Measurements from ENCODE around the gene SLC15A3.

Gene SLC15A3

GRCh38 chr11:60944490-60945294, 7.3 kb downstream of the SLC15A3 start:
- DNase-seq: no peak

GRCh38 chr11:60942970-60943565, 8.9 kb downstream of the SLC15A3 start:
- no peak for DNase-seq

GRCh38 chr11:60942219-60942618, 9.8 kb downstream of the SLC15A3 start:
- DNase-seq: no peak

GRCh38 chr11:60941371-60942119, 10.4 kb downstream of the SLC15A3 start:
- DNase-seq: no peak

GRCh38 chr11:60939855-60940254, 12.1 kb downstream of the SLC15A3 start:
- DNase-seq: no peak

- DNase-seq: no peak
These were observed 12.7 kb downstream of the SLC15A3 start for GRCh38 chr11:60939301-60939700.

GRCh38 chr11:60938500-60938899, 13.5 kb downstream of the SLC15A3 start:
- no peak for DNase-seq

- no peak for DNase-seq
These were observed 14.2 kb downstream of the SLC15A3 start for GRCh38 chr11:60937811-60938210.

- DNase-seq: no peak
These were observed 14.8 kb downstream of the SLC15A3 start for GRCh38 chr11:60937144-60937527.

GRCh38 chr11:60936467-60937143, 15.4 kb downstream of the SLC15A3 start:
- DNase-seq: no peak

GRCh38 chr11:60935676-60936442, 16.1 kb downstream of the SLC15A3 start:
- DNase-seq: no peak

- DNase-seq: no peak
These were observed 17.0 kb downstream of the SLC15A3 start for GRCh38 chr11:60934790-60935605.

- no peak for DNase-seq
These were observed 17.7 kb downstream of the SLC15A3 start for GRCh38 chr11:60934124-60934789.

GRCh38 chr11:60933416-60934123, 18.4 kb downstream of the SLC15A3 start:
- no peak for DNase-seq

GRCh38 chr11:60932605-60933356, 19.2 kb downstream of the SLC15A3 start:
- DNase-seq: no peak

- no peak for DNase-seq
These were observed 20.1 kb downstream of the SLC15A3 start for GRCh38 chr11:60931917-60932316.

GRCh38 chr11:60930394-60930793, 21.6 kb downstream of the SLC15A3 start:
- no peak for DNase-seq

GRCh38 chr11:60929764-60930163, 22.2 kb downstream of the SLC15A3 start:
- DNase-seq: no peak

- no peak for DNase-seq
These were observed 23.4 kb downstream of the SLC15A3 start for GRCh38 chr11:60928563-60929001.
